HG03103 (cell line): ENCODE data around the gene RPS28.

Experiments
- ATAC-seq: cut with Tn5 transposase; IDR thresholded peaks from one replicate; pipeline ENCODE4 v1.9.1; 2021; ENCODE audit warnings: low read depth; ENCODE audit not compliant: unreplicated experiment

RPS28 gene

DNA sequence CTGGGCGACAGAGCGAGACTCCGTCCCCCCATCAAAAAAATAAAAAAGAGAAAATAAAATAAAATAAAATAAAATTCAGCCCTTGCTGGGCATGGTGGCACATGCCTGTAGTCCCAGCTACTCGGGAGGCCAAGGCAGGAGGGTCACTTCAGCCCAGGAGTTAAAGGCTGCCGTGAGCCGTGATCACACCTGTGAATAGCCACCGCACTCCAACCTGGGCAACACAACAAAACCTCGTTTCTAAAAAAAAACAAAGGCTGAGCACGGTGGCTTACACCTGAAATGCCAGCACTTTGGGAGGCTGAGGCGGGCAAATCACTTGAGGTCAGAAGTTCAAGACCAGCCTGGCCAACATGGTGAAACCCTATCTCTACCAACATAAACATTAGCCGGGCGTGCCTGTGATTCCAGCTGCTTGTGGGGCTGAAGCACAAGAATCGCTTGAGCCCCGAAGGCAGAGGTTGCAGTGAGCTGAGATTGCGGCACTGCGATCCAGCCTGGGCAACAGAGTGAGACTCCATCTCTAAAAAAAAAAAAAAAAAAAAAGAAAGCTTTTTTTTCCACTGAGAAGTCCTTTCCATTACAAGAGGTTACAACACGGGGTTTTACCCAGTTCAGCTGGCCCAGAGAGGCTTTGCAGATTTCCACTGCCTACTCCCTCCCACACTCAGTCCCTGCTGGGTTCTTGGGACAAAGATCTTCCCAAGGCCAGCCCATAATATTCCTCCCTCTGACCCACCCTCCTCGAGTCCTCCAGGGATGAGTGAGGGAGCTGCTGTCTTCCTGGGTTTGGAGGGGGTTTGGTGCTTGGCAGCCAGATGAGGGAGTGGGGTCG is 49.1 kb downstream of the RPS28 start:
- ATAC-seq, result no peak

DNA sequence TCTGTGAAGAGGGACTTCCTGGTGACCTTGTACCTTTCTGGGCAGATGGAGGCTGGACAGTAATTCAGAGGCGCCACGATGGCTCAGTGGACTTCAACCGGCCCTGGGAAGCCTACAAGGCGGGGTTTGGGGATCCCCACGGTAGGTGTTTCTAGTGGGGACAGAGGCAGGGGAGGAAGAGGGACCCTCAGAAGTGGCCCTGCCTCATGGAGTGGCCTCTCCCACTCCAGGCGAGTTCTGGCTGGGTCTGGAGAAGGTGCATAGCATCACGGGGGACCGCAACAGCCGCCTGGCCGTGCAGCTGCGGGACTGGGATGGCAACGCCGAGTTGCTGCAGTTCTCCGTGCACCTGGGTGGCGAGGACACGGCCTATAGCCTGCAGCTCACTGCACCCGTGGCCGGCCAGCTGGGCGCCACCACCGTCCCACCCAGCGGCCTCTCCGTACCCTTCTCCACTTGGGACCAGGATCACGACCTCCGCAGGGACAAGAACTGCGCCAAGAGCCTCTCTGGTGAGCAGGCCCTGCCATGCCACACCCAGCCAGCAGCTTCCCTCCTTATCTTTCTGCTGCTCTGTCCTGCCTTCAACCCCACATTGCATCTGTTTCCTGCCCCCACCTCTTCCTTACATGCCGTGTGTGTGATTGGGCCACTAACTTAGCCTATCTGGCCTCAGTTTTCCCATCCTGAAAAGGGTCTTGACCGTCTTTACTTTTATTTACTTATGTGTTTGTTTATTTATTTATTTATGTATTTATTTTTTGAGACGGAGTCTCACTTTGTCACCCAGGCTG is 49.9 kb downstream of the RPS28 start:
- no peak for ATAC-seq
